Camera-type eye (tissue), 1 donor: Measurements from ENCODE around the gene CCDC80. TPM values are rescaled to one million over a fixed set of nuclear protein-coding genes. Genes with fewer than 3 reads are reported as not detected.

Experiments used
- total RNA-seq: library from RNA; depleted of rRNA; stranded (reverse); fragments of >200 nt; gene quantifications from one replicate; pipeline ENCODE4 v1.2.3, GENCODE V29; 2014

The CCDC80 gene, protein sequence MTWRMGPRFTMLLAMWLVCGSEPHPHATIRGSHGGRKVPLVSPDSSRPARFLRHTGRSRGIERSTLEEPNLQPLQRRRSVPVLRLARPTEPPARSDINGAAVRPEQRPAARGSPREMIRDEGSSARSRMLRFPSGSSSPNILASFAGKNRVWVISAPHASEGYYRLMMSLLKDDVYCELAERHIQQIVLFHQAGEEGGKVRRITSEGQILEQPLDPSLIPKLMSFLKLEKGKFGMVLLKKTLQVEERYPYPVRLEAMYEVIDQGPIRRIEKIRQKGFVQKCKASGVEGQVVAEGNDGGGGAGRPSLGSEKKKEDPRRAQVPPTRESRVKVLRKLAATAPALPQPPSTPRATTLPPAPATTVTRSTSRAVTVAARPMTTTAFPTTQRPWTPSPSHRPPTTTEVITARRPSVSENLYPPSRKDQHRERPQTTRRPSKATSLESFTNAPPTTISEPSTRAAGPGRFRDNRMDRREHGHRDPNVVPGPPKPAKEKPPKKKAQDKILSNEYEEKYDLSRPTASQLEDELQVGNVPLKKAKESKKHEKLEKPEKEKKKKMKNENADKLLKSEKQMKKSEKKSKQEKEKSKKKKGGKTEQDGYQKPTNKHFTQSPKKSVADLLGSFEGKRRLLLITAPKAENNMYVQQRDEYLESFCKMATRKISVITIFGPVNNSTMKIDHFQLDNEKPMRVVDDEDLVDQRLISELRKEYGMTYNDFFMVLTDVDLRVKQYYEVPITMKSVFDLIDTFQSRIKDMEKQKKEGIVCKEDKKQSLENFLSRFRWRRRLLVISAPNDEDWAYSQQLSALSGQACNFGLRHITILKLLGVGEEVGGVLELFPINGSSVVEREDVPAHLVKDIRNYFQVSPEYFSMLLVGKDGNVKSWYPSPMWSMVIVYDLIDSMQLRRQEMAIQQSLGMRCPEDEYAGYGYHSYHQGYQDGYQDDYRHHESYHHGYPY
- 43.5 TPM for total RNA-seq

GRCh38 chr3:112640930-112641801 is at the start of gene CCDC80:
Gene CCDC80, minus strand, starts transcription at chr3:112641143. Its CDS starts 1,238 bp downstream, at chr3:112639905.

DNA sequence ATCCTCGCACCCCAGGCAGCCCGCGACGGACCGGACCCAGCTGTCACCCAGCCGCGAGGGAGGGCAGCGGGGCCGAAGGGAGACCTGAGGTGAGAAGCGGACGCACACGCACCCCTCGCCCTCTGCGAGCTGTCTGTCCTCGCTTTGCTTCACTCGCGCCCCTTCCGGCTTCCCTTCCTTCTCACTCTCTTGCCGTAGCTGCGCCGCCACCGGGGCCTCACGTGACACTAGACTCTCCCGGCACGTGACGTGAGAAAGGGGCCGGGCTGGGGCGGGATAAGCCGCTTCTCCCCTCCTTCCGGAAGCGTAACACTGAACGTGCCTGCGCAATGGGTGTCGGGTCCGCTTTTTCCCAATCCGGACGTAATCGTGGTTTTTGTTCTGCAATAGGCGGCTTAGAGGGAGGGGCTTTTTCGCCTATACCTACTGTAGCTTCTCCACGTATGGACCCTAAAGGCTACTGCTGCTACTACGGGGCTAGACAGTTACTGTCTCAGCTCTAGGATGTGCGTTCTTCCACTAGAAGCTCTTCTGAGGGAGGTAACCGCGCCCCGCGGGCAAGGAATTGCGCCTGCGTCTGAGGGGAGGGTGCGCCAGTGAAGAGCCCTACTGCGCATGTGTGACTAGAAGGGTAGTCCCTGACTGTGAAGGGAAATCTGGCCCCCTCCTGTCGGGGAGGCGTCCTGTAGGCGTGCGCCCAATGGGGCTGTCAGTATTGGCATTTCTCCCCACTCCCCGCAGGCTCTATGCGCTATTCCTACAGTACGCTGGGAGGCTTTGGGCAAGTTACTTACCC is 79.0 kb downstream of the CCDC80 start, which contains the start of the genes ATG3 and SLC35A5:
Gene ATG3 (minus strand): TSS at position 229 of the 796 bp plus-strand sequence. CDS start 434 bp downstream, outside the sequence.
Gene SLC35A5 (plus strand): TSS at position 312 of the 796 bp plus-strand sequence. CDS start 1,359 bp downstream, outside the sequence.

Other genes with a start within 250 kb of the CCDC80 start
- not detected for gene BTLA, start 141.7 kb downstream of the CCDC80 start, total RNA-seq
- gene ATG3, start 79.2 kb downstream of the CCDC80 start, total RNA-seq: 51.2 TPM
- 65.5 TPM for gene SLC35A5, start 79.1 kb downstream of the CCDC80 start, total RNA-seq
- gene CD200R1L, start 205.7 kb upstream of the CCDC80 start, total RNA-seq: not detected